DMS153 (cell line): Measurements from ENCODE around the gene KCTD16.

Source experiments
- DNase-seq: peaks from one replicate; lab custom pipeline; 2025; lab: John Stamatoyannopoulos, UW

The KCTD16 gene

GRCh38 chr5:144333336-144333920, 162.8 kb downstream of the KCTD16 start:
- no peak for DNase-seq

- DNase-seq: peak; percentile 39
Observed at GRCh38 chr5:144335561-144335960, 164.9 kb downstream of the KCTD16 start.

- DNase-seq: no peak
Observed at GRCh38 chr5:144336191-144336961, 165.7 kb downstream of the KCTD16 start.

GRCh38 chr5:144352330-144352729, 181.7 kb downstream of the KCTD16 start:
- peak; percentile 4 for DNase-seq

GRCh38 chr5:144352732-144353317, 182.2 kb downstream of the KCTD16 start:
- no peak for DNase-seq

GRCh38 chr5:144356489-144356888, 185.8 kb downstream of the KCTD16 start:
- no peak for DNase-seq

GRCh38 chr5:144361406-144361805, 190.7 kb downstream of the KCTD16 start:
- DNase-seq: no peak

GRCh38 chr5:144365885-144366284, 195.2 kb downstream of the KCTD16 start:
- DNase-seq: no peak

GRCh38 chr5:144367991-144368390, 197.3 kb downstream of the KCTD16 start:
- no peak for DNase-seq

GRCh38 chr5:144368556-144368955, 197.9 kb downstream of the KCTD16 start:
- no peak for DNase-seq

GRCh38 chr5:144369006-144369405, 198.3 kb downstream of the KCTD16 start:
- peak; percentile 6 for DNase-seq

- no peak for DNase-seq
Observed at GRCh38 chr5:144370273-144370672, 199.6 kb downstream of the KCTD16 start.

GRCh38 chr5:144374637-144375036, 204.0 kb downstream of the KCTD16 start:
- DNase-seq: no peak

GRCh38 chr5:144377207-144377606, 206.5 kb downstream of the KCTD16 start:
- DNase-seq: no peak

GRCh38 chr5:144378681-144379080, 208.0 kb downstream of the KCTD16 start:
- DNase-seq: no peak

- DNase-seq: no peak
Observed at GRCh38 chr5:144385597-144385996, 214.9 kb downstream of the KCTD16 start.

GRCh38 chr5:144386315-144386714, 215.6 kb downstream of the KCTD16 start:
- DNase-seq: no peak

- no peak for DNase-seq
Observed at GRCh38 chr5:144390133-144390532, 219.5 kb downstream of the KCTD16 start.

GRCh38 chr5:144391044-144391443, 220.4 kb downstream of the KCTD16 start:
- DNase-seq: no peak

- no peak for DNase-seq
Observed at GRCh38 chr5:144393641-144394435, 223.2 kb downstream of the KCTD16 start.

GRCh38 chr5:144395704-144396103, 225.0 kb downstream of the KCTD16 start:
- DNase-seq: no peak

GRCh38 chr5:144403058-144403457, 232.4 kb downstream of the KCTD16 start:
- no peak for DNase-seq
